Kidney (tissue), 14 donors: ENCODE data around the gene CRY2. TPM values are rescaled to one million over a fixed set of nuclear protein-coding genes. Genes with fewer than 3 reads are reported as not detected.

Source experiments
- DNase-seq, 5 donors: peaks; one replicate each; pipeline ENCODE4 v3.0.0-alpha.2; 2013 to 2020
- FAIRE-seq: peaks from 2 replicates; lab custom pipeline; 2012; peaks lifted over from hg19 to GRCh38; lab: Jason Lieb, UNC
- H3K27ac ChIP-seq, 2 donors: one replicate each; pipeline ENCODE4 v1.7.0; 2013; ENCODE audit warnings: low read depth in 2 of 2, low read length in 2 of 2, inconsistent platforms in 1 of 2
- H3K27me3 ChIP-seq: one replicate; pipeline ENCODE4 v1.7.1; 2013; ENCODE audit warnings: low read length, inconsistent platforms; ENCODE audit not compliant: control insufficient read depth, insufficient read depth
- H3K36me3 ChIP-seq, 3 donors: one replicate each; pipeline versions ENCODE4 v1.7.0 to v1.7.1; 2013; ENCODE audit warnings: low read length in 3 of 3, control low read depth in 1 of 3, inconsistent platforms in 1 of 3; ENCODE audit not compliant: insufficient read depth in 3 of 3, control insufficient read depth in 2 of 3
- H3K4me1 ChIP-seq, 3 donors: one replicate each; pipeline versions ENCODE4 v1.7.0 to v1.7.1; 2013; ENCODE audit warnings: low read length in 3 of 3, inconsistent platforms in 1 of 3, low read depth in 1 of 3; ENCODE audit not compliant: control insufficient read depth in 2 of 3, insufficient read depth in 2 of 3
- H3K4me3 ChIP-seq, 3 donors: one replicate each; pipeline versions ENCODE4 v1.7.0 to v1.8.1; 2013; ENCODE audit warnings: low read length in 3 of 3, control low read depth in 1 of 3, inconsistent platforms in 1 of 3
- H3K9ac ChIP-seq, 3 donors: one replicate each; pipeline versions ENCODE4 v1.7.0 to v1.7.1; 2013; ENCODE audit warnings: low read length in 3 of 3, control low read depth in 1 of 3, inconsistent platforms in 1 of 3
- H3K9me3 ChIP-seq, 3 donors: one replicate each; pipeline versions ENCODE4 v1.7.0 to v1.7.1; 2013; ENCODE audit warnings: low read length in 3 of 3, control low read depth in 1 of 3, inconsistent platforms in 1 of 3; ENCODE audit not compliant: control insufficient read depth in 2 of 3, insufficient read depth in 1 of 3
- intact Hi-C: fragments of 100-400 bp; cut with DNase I; formaldehyde crosslinking; loops from one replicate; pipeline ENCODE4 v1.11.1; 2022
- polyA plus RNA-seq: library from polyadenylated mRNA; stranded (reverse); fragments of 350-450 nt; fragmentation: Illumina TruSeq; extraction: RNeasy Lipid Tissue Mini Kit (QIAGEN cat#74804); gene quantifications from one replicate; pipeline ENCODE4 v1.2.3, GENCODE V29; 2014; ENCODE audit warnings: low read depth, low replicate concordance; ENCODE audit not compliant: insufficient read depth
- total RNA-seq: library from RNA; stranded (reverse); fragmentation: NEBNext Ultra II Directional; extraction: Animal tissue kit (Norgen Biotek cat#: 25700); gene quantifications from one replicate; pipeline ENCODE4 v1.2.1, GENCODE V29; 2021
- TF ChIP-seq, protein P1 (sequence below): IDR thresholded peaks from 3 replicates; pipeline ENCODE4 v1.5.1; 2012; ENCODE audit warnings: mild to moderate bottlenecking, moderate library complexity, borderline replicate concordance; ENCODE audit not compliant: insufficient read depth; ENCODE audit errors: extremely low read depth
- donor health status: control.
- donor health status: control.
- donor health status: control.
- donor health status: control.
- donor health status: control.
- donor health status: DM: yes; HTN: yes; CAD: no.
- donor health status: Normal renal cell carcinoma (clear cell type).

Gene CRY2
- total and polyA plus RNA-seq, 2 donors from 2014 or later = 20.7 to 44.5 TPM

GRCh38 chr11:45870706-45871105 lies 23.4 kb downstream of the CRY2 start:
- FAIRE-seq (no peak), DNase-seq (no peak)
- H3K36me3 ChIP-seq = peaks cover 7 to 77% (median 68%) of the 10 kb centered on the region in 3 donors
- no peak overlapping the region for H3K9ac ChIP-seq
- no peaks in the 10 kb centered on the region for H3K9me3 ChIP-seq
- H3K4me3 ChIP-seq = no peak overlapping the region
- H3K4me1 ChIP-seq = no peaks in the 10 kb centered on the region
- intact Hi-C loops = no loop called here
- TF ChIP-seq, protein P1, sequence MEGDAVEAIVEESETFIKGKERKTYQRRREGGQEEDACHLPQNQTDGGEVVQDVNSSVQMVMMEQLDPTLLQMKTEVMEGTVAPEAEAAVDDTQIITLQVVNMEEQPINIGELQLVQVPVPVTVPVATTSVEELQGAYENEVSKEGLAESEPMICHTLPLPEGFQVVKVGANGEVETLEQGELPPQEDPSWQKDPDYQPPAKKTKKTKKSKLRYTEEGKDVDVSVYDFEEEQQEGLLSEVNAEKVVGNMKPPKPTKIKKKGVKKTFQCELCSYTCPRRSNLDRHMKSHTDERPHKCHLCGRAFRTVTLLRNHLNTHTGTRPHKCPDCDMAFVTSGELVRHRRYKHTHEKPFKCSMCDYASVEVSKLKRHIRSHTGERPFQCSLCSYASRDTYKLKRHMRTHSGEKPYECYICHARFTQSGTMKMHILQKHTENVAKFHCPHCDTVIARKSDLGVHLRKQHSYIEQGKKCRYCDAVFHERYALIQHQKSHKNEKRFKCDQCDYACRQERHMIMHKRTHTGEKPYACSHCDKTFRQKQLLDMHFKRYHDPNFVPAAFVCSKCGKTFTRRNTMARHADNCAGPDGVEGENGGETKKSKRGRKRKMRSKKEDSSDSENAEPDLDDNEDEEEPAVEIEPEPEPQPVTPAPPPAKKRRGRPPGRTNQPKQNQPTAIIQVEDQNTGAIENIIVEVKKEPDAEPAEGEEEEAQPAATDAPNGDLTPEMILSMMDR = no peak
- H3K27ac ChIP-seq = no peak overlapping the region
- no peaks in the 10 kb centered on the region for H3K27me3 ChIP-seq

- no peak for DNase-seq
- Histone ChIP-seq H3K4me1 (no peaks in the 10 kb centered on the region), H3K27me3 (no peaks in the 10 kb centered on the region), H3K9me3 (no peaks in the 10 kb centered on the region), H3K9ac (no peak overlapping the region), H3K27ac (no peak overlapping the region), H3K36me3 (peaks cover 7 to 83% (median 60%) of the 10 kb centered on the region in 3 donors), H3K4me3 (no peak overlapping the region)
- FAIRE-seq = no peak
- intact Hi-C loops = no loop called here
- TF ChIP-seq, protein P1 = no peak
Observed at GRCh38 chr11:45871638-45872037, 24.4 kb downstream of the CRY2 start.

DNA sequence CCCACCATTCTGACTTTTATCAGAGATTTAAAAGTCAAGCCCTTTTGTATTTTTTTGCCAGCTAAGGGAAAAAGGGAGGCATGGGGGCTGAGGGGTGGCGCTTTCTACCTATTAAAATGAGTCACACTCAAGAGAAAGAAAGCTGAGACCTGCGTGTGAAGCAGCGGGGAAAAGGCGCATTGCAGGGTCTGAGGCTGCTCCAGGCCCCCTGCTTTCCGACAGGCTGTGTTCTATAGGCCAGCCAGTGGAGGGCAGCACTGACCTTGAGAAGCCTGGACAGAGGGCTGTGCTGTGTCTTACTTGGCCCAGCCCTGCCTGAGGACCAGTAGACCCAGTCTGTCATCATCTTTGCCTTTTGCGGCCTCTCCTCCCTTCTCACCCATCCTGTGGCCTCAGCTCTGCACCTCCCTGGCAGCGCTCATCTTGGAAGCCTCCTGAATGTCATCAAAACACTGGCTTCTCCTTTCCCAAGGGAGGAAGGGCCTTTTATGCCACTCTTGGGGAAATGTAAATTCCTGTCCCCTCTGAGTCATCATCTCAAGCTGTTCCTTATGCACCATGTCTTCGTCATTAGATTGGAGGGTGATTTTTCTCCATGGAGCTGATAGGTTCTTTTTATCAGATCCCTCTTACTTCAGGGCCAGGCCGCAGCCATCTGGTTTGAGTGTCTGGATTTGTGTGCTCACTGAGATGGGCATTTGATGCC lies 25.5 kb downstream of the CRY2 start:
- H3K27me3 ChIP-seq = no peaks in the 10 kb centered on the region
- FAIRE-seq = no peak
- H3K9ac ChIP-seq = no peak overlapping the region
- H3K27ac ChIP-seq = no peak overlapping the region
- peaks cover 10 to 84% (median 63%) of the 10 kb centered on the region in 3 donors for H3K36me3 ChIP-seq
- intact Hi-C loops = no loop called here
- no peak overlapping the region for H3K4me3 ChIP-seq
- no peaks in the 10 kb centered on the region for H3K9me3 ChIP-seq
- TF ChIP-seq, protein P1 = peak; percentile 50
- peak in 4 of 5 donors; percentile 70 to 80 (median 74) for DNase-seq
- H3K4me1 ChIP-seq = no peaks in the 10 kb centered on the region
